ENCODE data around the gene UGT2B15.

DNA sequence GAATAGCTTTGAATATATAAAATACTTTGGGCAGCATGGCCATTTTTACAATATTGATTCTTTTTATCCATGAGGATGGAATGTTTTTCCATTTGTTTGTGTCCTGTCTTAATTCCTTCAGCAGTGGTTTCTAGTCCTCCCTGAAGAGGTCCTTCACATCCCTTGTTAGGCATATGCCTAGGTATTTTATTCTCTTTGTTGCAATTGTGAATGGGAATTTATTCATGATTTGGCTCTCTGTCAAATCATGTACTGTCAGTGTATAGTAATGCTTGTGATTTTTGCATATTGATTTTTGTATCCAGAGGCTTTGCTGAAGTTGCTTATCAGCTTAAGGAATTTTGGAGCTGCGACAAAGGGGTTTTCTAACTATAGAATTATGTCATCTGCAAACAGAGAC is 18.5 kb downstream of the UGT2B15 start:
- TF ChIP-seq OSR2 (tag by site-specific recombination; IDR thresholded peaks at IDR 0.05) = no peak
- no peak for TF ChIP-seq ZNF391 (tag by site-specific recombination; IDR thresholded peaks at IDR 0.05; ENCODE audit: borderline replicate concordance, low read depth)
- TF ChIP-seq, protein P1, sequence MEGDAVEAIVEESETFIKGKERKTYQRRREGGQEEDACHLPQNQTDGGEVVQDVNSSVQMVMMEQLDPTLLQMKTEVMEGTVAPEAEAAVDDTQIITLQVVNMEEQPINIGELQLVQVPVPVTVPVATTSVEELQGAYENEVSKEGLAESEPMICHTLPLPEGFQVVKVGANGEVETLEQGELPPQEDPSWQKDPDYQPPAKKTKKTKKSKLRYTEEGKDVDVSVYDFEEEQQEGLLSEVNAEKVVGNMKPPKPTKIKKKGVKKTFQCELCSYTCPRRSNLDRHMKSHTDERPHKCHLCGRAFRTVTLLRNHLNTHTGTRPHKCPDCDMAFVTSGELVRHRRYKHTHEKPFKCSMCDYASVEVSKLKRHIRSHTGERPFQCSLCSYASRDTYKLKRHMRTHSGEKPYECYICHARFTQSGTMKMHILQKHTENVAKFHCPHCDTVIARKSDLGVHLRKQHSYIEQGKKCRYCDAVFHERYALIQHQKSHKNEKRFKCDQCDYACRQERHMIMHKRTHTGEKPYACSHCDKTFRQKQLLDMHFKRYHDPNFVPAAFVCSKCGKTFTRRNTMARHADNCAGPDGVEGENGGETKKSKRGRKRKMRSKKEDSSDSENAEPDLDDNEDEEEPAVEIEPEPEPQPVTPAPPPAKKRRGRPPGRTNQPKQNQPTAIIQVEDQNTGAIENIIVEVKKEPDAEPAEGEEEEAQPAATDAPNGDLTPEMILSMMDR (tag by site-specific recombination; IDR thresholded peaks at IDR 0.05) = no peak
- TF ChIP-seq MEIS1 (CRISPR knock-in tag; IDR thresholded peaks at IDR 0.05; ENCODE audit: borderline replicate concordance) = no peak
- TF ChIP-seq YY2 (tag by site-specific recombination; IDR thresholded peaks at IDR 0.05) = no peak
